ENCODE measurements around the gene ADRB1. TPM values are rescaled to one million over a fixed set of nuclear protein-coding genes. Genes with fewer than 3 reads are reported as not detected.

The ADRB1 gene
- total RNA-seq, 2 experiments from 2014 or later: 0.08 to 0.11 TPM

DNA sequence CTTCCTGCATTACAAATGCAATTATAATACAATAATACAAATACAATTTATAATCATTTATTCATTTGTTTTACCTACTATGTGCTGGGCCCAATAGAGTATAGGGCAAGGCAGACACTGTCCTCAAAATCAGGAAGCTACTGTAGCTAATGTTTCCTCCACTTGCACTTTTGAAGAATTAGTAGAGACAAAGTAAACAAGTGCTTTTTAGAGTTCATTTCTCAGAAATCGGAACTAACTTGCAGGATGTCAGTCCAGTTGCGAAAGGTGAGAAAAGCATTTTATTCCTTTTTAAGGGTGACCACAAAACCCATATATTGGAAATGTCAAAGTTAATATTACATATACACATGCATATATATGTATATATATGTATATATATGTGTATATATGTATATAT, 14.2 kb downstream of the ADRB1 start:
- ChIA-PET POLR2A (no interaction called here), CTCF (no interaction called here)
- Mint-ChIP-seq H3K4me1 (ENCODE audit: low read depth) (peaks cover 4% of the 10 kb centered on the region), H3K27ac (no peak overlapping the region), H3K36me3 (ENCODE audit: low read depth) (no peaks in the 10 kb centered on the region), H3K4me3 (no peak overlapping the region), H3K27me3 (peaks cover 18% of the 10 kb centered on the region), H3K9me3 (no peaks in the 10 kb centered on the region)
- Histone ChIP-seq H3K4me1 (ENCODE audit: insufficient read depth, low read length) (no peaks in the 10 kb centered on the region), H3K4me3 (ENCODE audit: low read length) (no peak overlapping the region), H3K9me3 (ENCODE audit: control insufficient read depth in 1 of 2, insufficient read depth in 1 of 2, low read length in 2 of 2) (no peaks in the 10 kb centered on the region), H3K27ac (ENCODE audit: low read depth in 1 of 2, low read length in 2 of 2) (no peak overlapping the region), H3K36me3 (ENCODE audit: insufficient read depth, low read length) (no peaks in the 10 kb centered on the region), H3K27me3 (ENCODE audit: control insufficient read depth in 1 of 2, insufficient read depth in 2 of 2, low read length in 2 of 2) (no peaks in the 10 kb centered on the region)
- ATAC-seq (ENCODE audit: poor library complexity) (no peak), DNase-seq (no peak)
- TF ChIP-seq, protein P1, sequence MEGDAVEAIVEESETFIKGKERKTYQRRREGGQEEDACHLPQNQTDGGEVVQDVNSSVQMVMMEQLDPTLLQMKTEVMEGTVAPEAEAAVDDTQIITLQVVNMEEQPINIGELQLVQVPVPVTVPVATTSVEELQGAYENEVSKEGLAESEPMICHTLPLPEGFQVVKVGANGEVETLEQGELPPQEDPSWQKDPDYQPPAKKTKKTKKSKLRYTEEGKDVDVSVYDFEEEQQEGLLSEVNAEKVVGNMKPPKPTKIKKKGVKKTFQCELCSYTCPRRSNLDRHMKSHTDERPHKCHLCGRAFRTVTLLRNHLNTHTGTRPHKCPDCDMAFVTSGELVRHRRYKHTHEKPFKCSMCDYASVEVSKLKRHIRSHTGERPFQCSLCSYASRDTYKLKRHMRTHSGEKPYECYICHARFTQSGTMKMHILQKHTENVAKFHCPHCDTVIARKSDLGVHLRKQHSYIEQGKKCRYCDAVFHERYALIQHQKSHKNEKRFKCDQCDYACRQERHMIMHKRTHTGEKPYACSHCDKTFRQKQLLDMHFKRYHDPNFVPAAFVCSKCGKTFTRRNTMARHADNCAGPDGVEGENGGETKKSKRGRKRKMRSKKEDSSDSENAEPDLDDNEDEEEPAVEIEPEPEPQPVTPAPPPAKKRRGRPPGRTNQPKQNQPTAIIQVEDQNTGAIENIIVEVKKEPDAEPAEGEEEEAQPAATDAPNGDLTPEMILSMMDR (IDR thresholded peaks at IDR 0.05): no peak
- intact Hi-C loops (cut with DNase I, micrococcal nuclease): no loop called here

DNA sequence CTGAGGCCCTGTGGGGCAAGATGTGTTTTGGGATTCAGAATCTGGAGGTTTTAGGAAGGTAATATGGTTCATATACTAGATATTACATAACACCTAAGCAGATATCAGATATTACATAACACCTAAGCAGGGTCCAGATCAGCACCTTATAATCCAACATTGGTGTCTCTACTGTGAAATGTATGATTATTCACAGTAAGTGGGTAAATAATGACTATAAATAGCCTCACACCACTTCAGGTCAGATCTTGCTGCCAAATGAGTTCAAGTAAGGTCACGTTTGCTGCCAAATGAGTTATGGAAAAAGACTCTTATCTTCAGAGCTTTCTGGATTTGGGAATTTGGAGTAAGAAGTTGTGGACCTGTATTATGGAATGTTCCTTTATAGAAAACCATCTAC, 14.6 kb downstream of the ADRB1 start:
- Mint-ChIP-seq H3K36me3 (ENCODE audit: low read depth) (no peaks in the 10 kb centered on the region), H3K27ac (no peak overlapping the region), H3K4me3 (no peak overlapping the region), H3K9me3 (no peaks in the 10 kb centered on the region), H3K27me3 (peaks cover 16% of the 10 kb centered on the region), H3K4me1 (ENCODE audit: low read depth) (peaks cover 4% of the 10 kb centered on the region)
- DNase-seq: no peak
- Histone ChIP-seq H3K9me3 (ENCODE audit: control insufficient read depth in 1 of 2, insufficient read depth in 1 of 2, low read length in 2 of 2) (no peaks in the 10 kb centered on the region), H3K4me1 (ENCODE audit: insufficient read depth, low read length) (no peaks in the 10 kb centered on the region), H3K4me3 (ENCODE audit: low read length) (no peak overlapping the region), H3K36me3 (ENCODE audit: insufficient read depth, low read length) (no peaks in the 10 kb centered on the region), H3K27me3 (ENCODE audit: control insufficient read depth in 1 of 2, insufficient read depth in 2 of 2, low read length in 2 of 2) (no peaks in the 10 kb centered on the region), H3K27ac (ENCODE audit: low read depth in 1 of 2, low read length in 2 of 2) (no peak overlapping the region)
- intact Hi-C loops (cut with DNase I, micrococcal nuclease): no loop called here
- ChIA-PET POLR2A (no interaction called here), CTCF (interaction anchor here (2.0 kb wide), 1 partner anchor 11 kb away, joined by 6 read pairs; no protein-coding TSS in a partner anchor)
- ATAC-seq (ENCODE audit: poor library complexity): no peak
- TF ChIP-seq, protein P1 (IDR thresholded peaks at IDR 0.05): no peak

DNA sequence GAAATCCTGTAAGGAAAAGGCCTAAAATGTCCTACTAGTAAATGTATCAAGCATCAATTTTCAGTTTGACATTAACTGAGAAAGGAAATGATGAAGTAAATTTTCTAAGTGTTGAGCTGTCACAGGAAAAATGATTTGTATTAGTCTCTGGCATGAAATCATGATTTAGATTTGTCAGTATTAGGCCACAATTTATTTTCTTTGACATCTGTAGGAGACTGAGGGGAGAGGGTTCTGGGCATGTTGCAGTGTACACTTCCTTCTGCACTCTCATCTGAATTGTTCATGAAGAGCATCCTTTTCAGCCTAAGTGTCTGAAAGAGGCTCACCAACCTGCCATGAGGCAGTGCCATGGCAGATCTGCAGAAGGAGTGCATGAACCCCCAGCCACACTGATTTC, 15.9 kb downstream of the ADRB1 start:
- H3K9me3 Mint-ChIP-seq: no peaks in the 10 kb centered on the region
- H3K27me3 Mint-ChIP-seq: peaks cover 15% of the 10 kb centered on the region
- no peaks in the 10 kb centered on the region for H3K36me3 ChIP-seq (ENCODE audit: insufficient read depth, low read length)
- POLR2A ChIA-PET: no interaction called here
- no peak overlapping the region for H3K27ac Mint-ChIP-seq
- TF ChIP-seq, protein P1 (IDR thresholded peaks at IDR 0.05): no peak
- H3K9me3 ChIP-seq (ENCODE audit: control insufficient read depth in 1 of 2, insufficient read depth in 1 of 2, low read length in 2 of 2): no peaks in the 10 kb centered on the region
- no peaks in the 10 kb centered on the region for H3K27me3 ChIP-seq (ENCODE audit: control insufficient read depth in 1 of 2, insufficient read depth in 2 of 2, low read length in 2 of 2)
- no peaks in the 10 kb centered on the region for H3K4me1 ChIP-seq (ENCODE audit: insufficient read depth, low read length)
- no peak overlapping the region for H3K27ac ChIP-seq (ENCODE audit: low read depth in 1 of 2, low read length in 2 of 2)
- H3K4me1 Mint-ChIP-seq (ENCODE audit: low read depth): peaks cover 4% of the 10 kb centered on the region
- no peak for ATAC-seq (ENCODE audit: poor library complexity)
- DNase-seq: no peak
- CTCF ChIA-PET: interaction anchor here (2.0 kb wide), 1 partner anchor 10 kb away, joined by 6 read pairs; no protein-coding TSS in a partner anchor
- no peak overlapping the region for H3K4me3 Mint-ChIP-seq
- H3K36me3 Mint-ChIP-seq (ENCODE audit: low read depth): no peaks in the 10 kb centered on the region
- H3K4me3 ChIP-seq (ENCODE audit: low read length): no peak overlapping the region
- intact Hi-C loops (cut with DNase I, micrococcal nuclease): no loop called here

All from CD4-positive, alpha-beta T cell (primary cell).